ENCODE data around the gene CCDC136.

DNA sequence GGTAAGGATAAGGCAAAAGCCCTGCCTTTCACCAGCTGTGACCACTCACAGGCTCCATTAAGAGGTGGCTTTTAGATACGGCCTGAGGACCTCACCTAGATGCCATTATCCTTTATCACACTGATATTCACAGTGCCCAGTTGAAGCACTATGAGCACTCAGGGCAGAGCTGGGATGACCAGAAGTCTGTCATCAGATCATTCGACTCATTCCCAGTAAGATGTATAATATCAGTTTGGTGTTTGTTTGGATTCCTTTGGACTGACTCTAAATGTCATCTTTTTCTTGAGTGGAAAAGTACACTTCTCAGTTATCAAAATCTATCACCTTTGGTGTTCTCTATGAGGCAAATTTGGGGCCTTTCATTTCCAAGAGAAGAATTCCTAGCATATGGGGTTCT lies 18.7 kb downstream of the CCDC136 start:
- TF ChIP-seq, protein P1, sequence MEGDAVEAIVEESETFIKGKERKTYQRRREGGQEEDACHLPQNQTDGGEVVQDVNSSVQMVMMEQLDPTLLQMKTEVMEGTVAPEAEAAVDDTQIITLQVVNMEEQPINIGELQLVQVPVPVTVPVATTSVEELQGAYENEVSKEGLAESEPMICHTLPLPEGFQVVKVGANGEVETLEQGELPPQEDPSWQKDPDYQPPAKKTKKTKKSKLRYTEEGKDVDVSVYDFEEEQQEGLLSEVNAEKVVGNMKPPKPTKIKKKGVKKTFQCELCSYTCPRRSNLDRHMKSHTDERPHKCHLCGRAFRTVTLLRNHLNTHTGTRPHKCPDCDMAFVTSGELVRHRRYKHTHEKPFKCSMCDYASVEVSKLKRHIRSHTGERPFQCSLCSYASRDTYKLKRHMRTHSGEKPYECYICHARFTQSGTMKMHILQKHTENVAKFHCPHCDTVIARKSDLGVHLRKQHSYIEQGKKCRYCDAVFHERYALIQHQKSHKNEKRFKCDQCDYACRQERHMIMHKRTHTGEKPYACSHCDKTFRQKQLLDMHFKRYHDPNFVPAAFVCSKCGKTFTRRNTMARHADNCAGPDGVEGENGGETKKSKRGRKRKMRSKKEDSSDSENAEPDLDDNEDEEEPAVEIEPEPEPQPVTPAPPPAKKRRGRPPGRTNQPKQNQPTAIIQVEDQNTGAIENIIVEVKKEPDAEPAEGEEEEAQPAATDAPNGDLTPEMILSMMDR (IDR thresholded peaks at IDR 0.05; ENCODE audit: low read depth, low read length, poor library complexity, severe bottlenecking), result no peak
- no peak for TF ChIP-seq EZH2phosphoT487 (IDR thresholded peaks at IDR 0.05; ENCODE audit: borderline replicate concordance, low read length)
